Frontal cortex (tissue), 4 donors: Measurements from ENCODE around the gene LAMB2. TPM values are rescaled to one million over a fixed set of nuclear protein-coding genes. Genes with fewer than 3 reads are reported as not detected.
A peak's percentile ranks its signal among the peaks of the same experiment; 100 is the strongest.

Source experiments
- DNase-seq, 2 donors: peaks; one replicate each; pipeline ENCODE4 v3.0.0; 2012; ENCODE audit warnings: low spot score in 2 of 2
- FAIRE-seq: peaks from 2 replicates; lab custom pipeline; 2012; peaks lifted over from hg19 to GRCh38; lab: Jason Lieb, UNC
- small RNA-seq: library from RNA; depleted of rRNA; stranded (forward); fragments of <200 nt; gene quantifications from one replicate; pipeline ENCODE3, GENCODE V24; 2014
- total RNA-seq: library from RNA; depleted of rRNA; stranded (reverse); fragments of >200 nt; gene quantifications from one replicate; pipeline ENCODE4 v1.2.3, GENCODE V29; 2014
- donor health status: control.
- donor health status: control.
- donor health status: control.

The LAMB2 gene
- total RNA-seq, 1 donor from 2014 or later = 30.2 TPM

- DNase-seq (peak; percentile 64 to 73), FAIRE-seq (no peak)
Measured at GRCh38 chr3:49092938-49093852, 39.7 kb downstream of the LAMB2 start.

- DNase-seq (no peak), FAIRE-seq (no peak)
Measured at GRCh38 chr3:49081429-49081828, 51.4 kb downstream of the LAMB2 start.

GRCh38 chr3:49079270-49079669 is 53.6 kb downstream of the LAMB2 start:
- FAIRE-seq (no peak), DNase-seq (no peak)

GRCh38 chr3:49076646-49077045 is 56.2 kb downstream of the LAMB2 start:
- FAIRE-seq = no peak
- DNase-seq = no peak

GRCh38 chr3:49076116-49076515 is 56.7 kb downstream of the LAMB2 start:
- DNase-seq (no peak), FAIRE-seq (no peak)

Small RNAs within 50 kb of the gene (small RNA-seq; reads per million reads assigned to genes)
- gene RN7SL182P = not detected

Other genes starting within 250 kb of the LAMB2 start
- 9.0 TPM for gene SLC25A20, start 234.2 kb downstream of the LAMB2 start, total RNA-seq
- gene ARIH2, start 214.2 kb downstream of the LAMB2 start, total RNA-seq = 59.1 TPM
- 53.8 TPM for gene P4HTM, start 142.8 kb downstream of the LAMB2 start, total RNA-seq
- gene WDR6, start 125.7 kb downstream of the LAMB2 start, total RNA-seq = 111 TPM
- gene DALRD3, start 114.5 kb downstream of the LAMB2 start, total RNA-seq = 51.4 TPM
- 31.8 TPM for gene NDUFAF3, start 110.9 kb downstream of the LAMB2 start, total RNA-seq
- gene IMPDH2, start 103.7 kb downstream of the LAMB2 start, total RNA-seq = 190 TPM
- gene QRICH1, start 39.0 kb downstream of the LAMB2 start, total RNA-seq = 148 TPM
- gene QARS1, start 28.3 kb downstream of the LAMB2 start, total RNA-seq = 179 TPM
- 44.8 TPM for gene USP19, start 12.2 kb downstream of the LAMB2 start, total RNA-seq
- 17.9 TPM for gene CCDC71, start 33.3 kb upstream of the LAMB2 start, total RNA-seq
- 16.3 TPM for gene KLHDC8B, start 38.5 kb upstream of the LAMB2 start, total RNA-seq
- 6.5 TPM for gene C3orf62, start 144.2 kb upstream of the LAMB2 start, total RNA-seq
- gene USP4, start 207.0 kb upstream of the LAMB2 start, total RNA-seq = 22.0 TPM
- gene GPX1, start 225.3 kb upstream of the LAMB2 start, total RNA-seq = 80.3 TPM